Loucy (cell line): Measurements from ENCODE around the gene SYNGR1.

Source experiments
- H2AFZ ChIP-seq: fragments of 200-600 bp; sonication (generic); 2 replicates; pipeline ENCODE4 v1.6.0; 2016; ENCODE audit warnings: antibody characterized with exemption, mild to moderate bottlenecking, low read length, moderate library complexity
- H3F3A ChIP-seq: fragments of 200-600 bp; 2 replicates; pipeline ENCODE4 v1.6.0; 2016; ENCODE audit warnings: antibody characterized with exemption, low read depth, mild to moderate bottlenecking
- H3K27me3 ChIP-seq: fragments of 200-600 bp; sonication (generic); 2 replicates; pipeline ENCODE4 v1.6.1; 2014; ENCODE audit warnings: low read length, mild to moderate bottlenecking; ENCODE audit not compliant: insufficient read depth, poor library complexity, severe bottlenecking
- H3K36me3 ChIP-seq: fragments of 200-600 bp; sonication (generic); 2 replicates; pipeline ENCODE4 v1.6.1; 2016; ENCODE audit warnings: low read length; ENCODE audit not compliant: insufficient read depth
- H3K4me1 ChIP-seq: fragments of 200-600 bp; sonication (generic); 2 replicates; pipeline ENCODE4 v1.5.1; 2014; ENCODE audit warnings: low read length, mild to moderate bottlenecking; ENCODE audit not compliant: insufficient read depth, poor library complexity, severe bottlenecking
- H3K4me2 ChIP-seq: fragments of 200-600 bp; sonication (generic); 2 replicates; pipeline ENCODE4 v1.6.0; 2014; ENCODE audit warnings: antibody characterized with exemption, low read length, low read depth, mild to moderate bottlenecking; ENCODE audit not compliant: poor library complexity, severe bottlenecking
- H3K4me3 ChIP-seq: fragments of 200-600 bp; sonication (generic); 2 replicates; pipeline ENCODE4 v1.5.1; 2014; ENCODE audit warnings: low read length, mild to moderate bottlenecking, mixed read lengths; ENCODE audit not compliant: poor library complexity, severe bottlenecking
- H3K79me2 ChIP-seq: fragments of 200-600 bp; sonication (generic); 2 replicates; pipeline ENCODE4 v1.6.1; 2014; ENCODE audit warnings: low read length; ENCODE audit not compliant: insufficient read depth
- H3K9ac ChIP-seq: fragments of 200-600 bp; sonication (generic); 2 replicates; pipeline ENCODE4 v1.6.0; 2014; ENCODE audit warnings: mild to moderate bottlenecking, low read depth, low read length, moderate library complexity; ENCODE audit not compliant: poor library complexity, severe bottlenecking
- H3K9me2 ChIP-seq: fragments of 200-600 bp; sonication (generic); replicated peaks from 2 replicates; pipeline ENCODE4 v1.6.1; 2016; ENCODE audit warnings: low read depth, low read length, mixed read lengths
- H3K9me3 ChIP-seq: fragments of 200-600 bp; sonication (generic); 2 replicates; pipeline ENCODE4 v1.6.1; 2014; ENCODE audit warnings: mild to moderate bottlenecking, antibody characterized with exemption, low read length, low read depth; ENCODE audit not compliant: insufficient read depth
- H4K20me1 ChIP-seq: fragments of 200-600 bp; sonication (generic); 2 replicates; pipeline ENCODE4 v1.6.0; 2014; ENCODE audit warnings: antibody characterized with exemption, low read length, mild to moderate bottlenecking; ENCODE audit not compliant: insufficient read depth, poor library complexity, severe bottlenecking
- CTCF ChIP-seq: fragments of 200-600 bp; sonication (generic); conservative IDR thresholded peaks from 2 replicates; pipeline ENCODE4 v1.5.1; 2014; ENCODE audit warnings: mild to moderate bottlenecking, antibody characterized with exemption, low read length
- EZH2phosphoT487 ChIP-seq: fragments of 200-600 bp; IDR thresholded peaks from 2 replicates; pipeline ENCODE4 v1.6.1; 2018; ENCODE audit warnings: antibody characterized with exemption, mild to moderate bottlenecking, moderate library complexity, borderline replicate concordance

Gene SYNGR1

DNA sequence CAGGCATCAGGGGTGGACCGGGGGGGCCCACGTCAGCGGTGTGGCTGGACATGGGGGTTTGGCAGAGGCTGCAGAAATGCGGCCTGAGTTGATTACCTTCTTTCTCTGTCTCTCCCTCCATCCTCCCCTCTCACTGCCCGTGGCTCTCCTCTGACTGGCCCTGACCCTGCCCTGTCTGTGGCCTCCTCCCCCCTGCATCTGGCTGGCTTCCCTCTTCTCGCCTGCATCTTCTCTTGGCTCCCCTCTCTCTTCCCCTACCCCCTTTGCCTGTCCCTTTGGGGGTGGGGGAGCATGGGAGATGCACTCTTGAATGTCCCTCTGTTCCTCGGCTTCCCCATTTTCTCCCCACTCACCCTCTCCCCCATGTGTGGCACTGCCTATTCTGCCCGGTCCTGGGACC is 25.9 kb downstream of the SYNGR1 start:
- no peaks in the 10 kb centered on the region for H3K9me2 ChIP-seq
- H3K27me3 ChIP-seq: no peaks in the 10 kb centered on the region
- peaks cover 21% of the 10 kb centered on the region; the same call in 1 of the 2 replicates for H3K36me3 ChIP-seq
- no peak overlapping the region for H3K9ac ChIP-seq
- H3K4me2 ChIP-seq: no peak overlapping the region
- H3K9me3 ChIP-seq: no peaks in the 10 kb centered on the region
- H3F3A ChIP-seq: no peaks in the 10 kb centered on the region
- no peaks in the 10 kb centered on the region for H3K79me2 ChIP-seq
- H3K4me3 ChIP-seq: no peak overlapping the region
- H3K4me1 ChIP-seq: no peaks in the 10 kb centered on the region
- no peak overlapping the region for H2AFZ ChIP-seq
- H4K20me1 ChIP-seq: no peaks in the 10 kb centered on the region
- TF ChIP-seq CTCF (no peak), EZH2phosphoT487 (no peak)

GRCh38 chr22:39379756-39380730 is 30.3 kb downstream of the SYNGR1 start:
- no peaks in the 10 kb centered on the region for H3K27me3 ChIP-seq
- H3K9ac ChIP-seq: no peak overlapping the region
- no peaks in the 10 kb centered on the region for H4K20me1 ChIP-seq
- no peaks in the 10 kb centered on the region for H3K9me2 ChIP-seq
- no peaks in the 10 kb centered on the region for H3K9me3 ChIP-seq
- H3K4me2 ChIP-seq: no peak overlapping the region
- no peak overlapping the region for H2AFZ ChIP-seq
- TF ChIP-seq EZH2phosphoT487 (no peak), CTCF (no peak)
- no peak overlapping the region for H3K4me3 ChIP-seq
- no peaks in the 10 kb centered on the region for H3K4me1 ChIP-seq
- no peaks in the 10 kb centered on the region for H3F3A ChIP-seq
- no peaks in the 10 kb centered on the region for H3K79me2 ChIP-seq
- H3K36me3 ChIP-seq: peaks cover 21% of the 10 kb centered on the region; the same call in 1 of the 2 replicates

DNA sequence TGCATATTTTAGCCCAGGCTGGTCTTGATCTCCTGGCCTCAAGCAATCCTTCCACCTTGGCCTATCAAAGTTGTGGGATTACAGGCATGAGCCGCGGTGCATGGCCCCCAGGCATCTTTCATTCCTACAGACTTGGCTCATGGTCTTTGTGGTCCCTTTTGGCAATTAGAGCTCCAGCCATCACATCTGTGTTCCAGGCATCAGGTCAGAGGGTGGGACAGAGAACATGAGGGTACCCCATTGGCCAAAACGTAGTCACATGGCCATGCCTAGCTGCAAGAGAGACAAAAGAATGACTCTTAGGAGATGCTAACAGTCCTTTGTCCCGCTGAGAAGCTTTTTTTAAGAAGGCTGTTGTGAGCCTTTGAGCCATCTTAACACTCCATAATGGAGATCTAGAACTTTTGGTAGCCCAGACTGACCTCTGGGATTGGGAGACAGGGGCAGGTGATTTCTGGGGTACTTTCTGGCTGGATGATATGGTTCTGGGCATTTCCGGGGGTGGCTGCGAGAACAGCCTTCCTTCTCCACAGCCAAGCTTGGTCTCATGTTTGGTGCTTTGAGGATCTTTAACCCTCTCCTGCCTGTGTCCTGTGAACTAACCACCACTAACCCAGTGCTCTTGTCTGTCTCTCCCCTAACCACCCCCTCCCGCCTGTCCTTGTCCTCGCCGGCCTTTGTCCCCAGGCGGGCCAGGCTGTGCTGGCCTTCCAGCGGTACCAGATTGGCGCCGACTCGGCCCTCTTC is 31.4 kb downstream of the SYNGR1 start:
- Histone ChIP-seq H3K9ac (no peak overlapping the region), H2AFZ (no peak overlapping the region), H3K79me2 (no peaks in the 10 kb centered on the region), H3K9me3 (no peaks in the 10 kb centered on the region), H3F3A (no peaks in the 10 kb centered on the region), H3K27me3 (no peaks in the 10 kb centered on the region), H3K36me3 (peaks cover 21% of the 10 kb centered on the region; the same call in 1 of the 2 replicates), H3K4me1 (no peaks in the 10 kb centered on the region), H4K20me1 (no peaks in the 10 kb centered on the region), H3K4me2 (no peak overlapping the region), H3K9me2 (no peaks in the 10 kb centered on the region), H3K4me3 (no peak overlapping the region)
- no peak for TF ChIP-seq EZH2phosphoT487
- no peak for TF ChIP-seq CTCF
